ENCODE results near the gene ATRNL1.

ATRNL1 gene

DNA sequence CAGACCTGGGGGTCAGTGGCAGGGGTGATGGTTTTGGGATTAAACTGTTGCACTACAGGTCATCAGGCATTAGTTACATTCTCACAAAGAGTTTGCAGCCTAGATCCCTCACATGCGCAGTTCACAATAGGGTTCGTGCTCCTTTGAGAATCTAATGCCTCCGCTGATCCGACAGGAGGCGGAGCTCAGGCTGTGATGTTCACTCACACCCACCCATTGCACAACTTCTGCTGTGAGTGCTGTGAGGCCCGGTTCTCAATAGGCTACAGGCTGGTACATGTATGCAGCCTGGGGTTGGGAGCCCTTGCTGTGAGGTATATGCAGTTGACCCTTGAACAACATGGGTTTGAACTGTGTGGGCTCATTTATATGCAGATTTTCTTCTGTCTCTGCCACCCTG is 763.4 kb downstream of the ATRNL1 start:
- no peak for DNase-seq

DNA sequence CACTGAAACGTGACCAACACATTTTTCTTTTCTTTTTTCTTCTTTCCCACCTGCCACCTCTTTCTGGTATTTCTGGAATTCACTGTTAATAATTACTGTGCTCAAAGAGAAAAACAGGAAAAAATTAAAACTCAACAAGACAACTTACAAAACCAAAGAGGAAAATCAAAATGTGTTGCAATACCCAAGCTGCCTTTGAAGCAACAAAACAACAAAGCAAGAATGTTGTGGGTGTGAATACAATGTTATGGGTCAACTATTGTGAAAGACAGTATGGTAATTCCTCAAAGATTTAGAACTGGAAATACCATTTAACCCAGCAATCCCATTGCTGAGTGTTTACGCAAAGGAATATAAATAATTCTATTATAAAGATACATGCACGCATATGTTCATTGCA is 764.7 kb downstream of the ATRNL1 start:
- DNase-seq, result peak; percentile 73

DNA sequence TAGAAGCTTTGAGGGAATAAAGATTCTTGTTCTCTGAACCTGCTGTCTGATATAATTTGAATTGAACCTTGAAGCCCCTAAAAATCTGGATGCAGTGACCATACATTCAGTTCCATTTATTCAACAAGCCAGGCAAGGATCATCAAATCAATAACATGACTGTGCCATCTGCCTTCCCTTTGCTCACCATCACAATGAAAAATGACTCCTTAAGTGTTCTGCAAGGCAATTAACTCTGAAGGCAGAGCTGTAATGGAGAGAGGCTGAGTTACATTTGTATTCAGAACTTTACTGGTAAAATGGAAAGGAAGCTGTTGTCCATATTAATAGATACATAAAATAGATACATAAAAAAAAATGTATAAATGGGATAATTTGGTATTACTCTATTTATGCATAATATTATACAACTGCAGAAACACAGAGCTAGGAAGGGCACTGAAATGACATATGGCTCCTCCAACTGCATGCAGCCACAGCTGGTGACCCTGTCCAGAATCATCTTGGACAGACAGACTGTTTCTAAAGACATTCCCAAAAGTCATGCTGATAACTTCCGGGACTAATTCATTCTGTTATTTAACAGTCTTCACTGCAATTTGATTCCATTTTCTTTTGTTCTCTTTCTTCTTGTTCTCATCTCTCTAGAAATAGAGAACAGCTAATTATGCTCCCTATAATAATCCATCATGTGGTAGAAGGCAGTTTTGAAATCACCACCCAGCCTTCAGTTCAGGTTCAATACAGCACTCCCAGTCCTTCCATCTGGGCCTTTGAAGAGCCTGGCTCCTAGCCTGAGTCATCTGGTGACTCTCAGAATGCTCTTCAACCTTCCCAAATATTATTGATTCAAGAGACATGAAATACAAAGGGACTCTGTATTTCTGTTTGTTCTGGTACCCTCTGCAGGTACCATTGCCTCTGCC is 767.3 kb downstream of the ATRNL1 start:
- no peak for DNase-seq

DNA sequence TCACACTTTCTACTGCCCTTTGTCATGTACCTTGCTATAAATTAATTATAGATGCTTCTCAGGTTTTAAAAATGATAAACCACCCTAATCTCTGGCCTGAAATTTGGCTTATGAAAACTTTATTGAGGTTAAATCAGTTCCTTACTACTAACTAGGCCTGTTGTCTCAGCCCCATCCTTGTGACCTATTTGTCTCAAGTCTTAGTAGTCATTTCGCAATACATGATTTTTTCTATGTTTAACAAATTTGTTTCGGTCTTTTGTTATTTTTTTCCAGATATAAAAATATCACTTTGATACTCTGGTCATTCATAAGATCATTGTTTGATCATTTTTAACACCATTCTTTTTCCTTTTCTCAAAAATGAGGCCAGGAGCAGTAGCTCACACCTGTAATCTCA is 768.3 kb downstream of the ATRNL1 start:
- no peak for DNase-seq

DNA sequence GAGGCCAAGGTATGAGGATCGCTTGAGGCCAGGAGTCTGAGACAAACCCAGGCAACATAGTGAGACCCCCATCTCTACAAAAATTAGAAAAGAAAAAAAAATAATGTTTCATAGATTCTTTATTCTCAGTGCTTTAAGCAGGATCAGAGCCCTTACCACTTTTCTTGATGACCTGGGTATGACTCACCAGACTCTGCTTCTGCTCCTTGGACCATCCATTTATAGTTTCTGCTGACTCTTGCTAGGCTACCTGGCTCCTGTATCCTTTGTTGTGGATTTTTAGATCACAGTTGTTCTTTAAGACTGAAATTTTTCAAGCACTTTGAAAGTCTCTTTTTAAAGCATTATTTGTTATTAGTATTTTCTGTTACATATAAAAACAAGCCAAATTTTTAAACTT is 768.7 kb downstream of the ATRNL1 start:
- peak; percentile 61 for DNase-seq

DNA sequence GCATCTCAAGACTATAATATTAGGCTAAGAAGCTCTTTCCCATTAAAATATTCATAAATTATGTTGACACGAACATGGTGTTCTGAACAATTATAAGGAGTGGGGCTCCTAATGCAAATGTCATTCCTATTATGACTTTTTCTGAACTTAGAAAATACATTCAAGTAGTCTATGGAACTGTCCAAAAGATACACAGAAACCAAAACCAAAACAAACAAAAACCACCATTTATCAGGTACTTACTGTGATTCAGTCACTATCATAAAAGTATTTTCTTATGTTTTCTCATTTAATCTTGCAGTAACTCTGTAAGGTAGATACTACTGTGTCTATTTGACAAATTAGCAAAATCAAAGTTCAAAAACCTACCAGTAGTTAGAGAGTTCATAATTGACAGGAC is 773.0 kb downstream of the ATRNL1 start:
- no peak for DNase-seq

DNA sequence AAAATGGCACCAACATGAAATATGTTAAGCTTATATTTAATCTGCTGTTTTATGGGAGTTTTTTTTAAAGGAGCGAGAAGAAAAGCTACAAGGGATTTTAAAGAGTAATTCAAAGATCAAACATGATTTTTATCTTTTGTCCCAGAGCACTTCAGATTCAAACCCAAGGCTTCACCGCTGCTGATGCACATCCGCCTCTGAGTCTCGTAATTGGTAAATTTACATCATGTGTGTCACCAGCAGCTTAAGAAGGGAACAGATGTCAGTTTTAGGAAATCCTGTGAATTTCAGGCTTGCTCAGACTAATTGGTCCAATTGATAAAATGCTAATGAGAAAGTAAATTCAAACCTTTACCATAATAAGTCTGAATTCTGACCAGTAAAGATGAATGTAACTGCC is 773.5 kb downstream of the ATRNL1 start:
- DNase-seq, result no peak

DNA sequence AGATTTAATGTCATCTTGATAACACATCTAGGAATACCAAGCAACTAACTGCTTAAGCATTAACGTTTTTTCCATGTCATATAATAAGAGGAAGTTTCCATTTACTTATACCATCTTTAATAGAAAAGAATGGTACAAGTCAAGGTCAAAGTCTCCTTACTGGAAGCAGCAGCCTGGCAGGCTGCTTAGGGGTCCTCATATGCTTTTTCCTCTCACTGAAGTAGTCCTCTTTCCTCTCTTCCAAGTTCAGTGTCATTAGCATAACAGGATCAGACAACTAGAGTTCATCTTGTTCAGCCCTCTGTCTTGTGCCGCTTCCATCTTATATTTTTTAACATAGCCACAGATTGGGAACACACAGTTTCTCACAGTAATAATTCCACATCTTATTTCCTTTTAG is 774.1 kb downstream of the ATRNL1 start:
- no peak for DNase-seq

DNA sequence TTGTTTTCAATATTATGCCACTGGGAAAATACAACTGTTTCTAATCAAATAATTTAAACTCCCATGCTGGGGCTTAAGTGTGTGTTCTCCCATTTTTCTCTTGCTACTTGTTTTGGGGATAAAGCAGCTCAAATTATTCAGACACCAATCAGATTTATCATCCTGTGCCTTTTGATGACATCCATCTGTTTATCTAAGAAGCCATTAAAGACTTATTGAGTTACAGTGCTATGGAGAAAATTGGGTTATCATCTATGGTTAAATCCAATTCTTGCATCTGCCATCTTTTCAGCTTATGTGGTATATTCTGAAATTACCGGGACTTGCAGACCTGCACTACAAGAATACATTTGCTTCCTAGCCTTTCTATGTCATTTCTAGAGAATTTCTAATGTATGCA is 778.7 kb downstream of the ATRNL1 start:
- no peak for DNase-seq

DNA sequence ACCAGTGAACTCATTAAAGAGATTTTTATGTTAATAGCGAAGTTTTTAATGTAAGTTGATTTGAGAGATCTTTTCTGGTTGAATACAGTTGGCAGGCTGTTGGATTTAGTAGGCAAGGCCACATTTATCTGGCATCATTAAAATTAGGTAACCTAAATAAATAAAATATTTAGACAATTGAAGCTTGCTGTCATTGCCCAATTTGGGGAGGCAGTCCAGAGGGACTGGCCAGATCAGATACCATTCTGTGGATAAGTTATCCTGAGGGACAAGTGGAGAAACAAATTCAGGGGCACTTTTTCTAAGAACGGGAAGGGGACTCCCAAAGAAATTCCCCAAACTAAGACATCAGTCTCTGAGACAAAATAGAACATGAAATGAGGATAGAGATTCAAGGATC is 782.0 kb downstream of the ATRNL1 start:
- DNase-seq, result no peak

DNA sequence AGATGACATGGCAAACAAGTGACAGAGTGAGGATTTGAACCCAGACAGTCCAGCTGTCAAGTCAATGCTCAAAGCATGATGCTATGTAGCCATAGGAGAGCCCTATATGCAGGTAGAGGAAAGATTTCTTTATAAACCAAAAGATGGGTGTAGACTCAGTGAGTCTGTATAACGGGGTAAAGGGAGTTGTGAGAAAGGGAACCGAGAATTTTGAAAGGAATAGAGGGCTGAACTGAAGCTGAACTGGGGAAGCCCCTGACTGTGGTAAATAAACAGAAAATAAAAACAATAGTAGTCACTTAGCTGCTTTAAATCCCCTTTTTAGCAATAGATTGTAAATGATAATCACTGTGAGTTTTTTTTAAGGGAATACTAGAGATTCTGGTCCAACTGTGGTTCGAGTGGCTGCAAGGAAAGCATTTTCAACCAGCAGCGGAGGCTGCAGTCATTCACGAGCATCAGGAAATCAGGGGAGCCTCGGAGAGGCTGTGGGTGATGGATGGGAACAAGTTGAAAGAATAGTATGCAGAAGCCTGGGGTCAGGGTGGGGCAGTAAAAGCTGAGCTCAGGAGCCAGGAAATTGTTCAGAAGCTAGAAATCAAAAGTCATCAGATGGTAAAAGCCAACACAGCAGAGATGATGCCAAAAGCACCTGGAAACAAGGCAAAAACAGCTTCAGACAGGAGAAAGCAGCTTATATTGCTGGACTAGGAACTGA is 786.4 kb downstream of the ATRNL1 start:
- no peak for DNase-seq

DNA sequence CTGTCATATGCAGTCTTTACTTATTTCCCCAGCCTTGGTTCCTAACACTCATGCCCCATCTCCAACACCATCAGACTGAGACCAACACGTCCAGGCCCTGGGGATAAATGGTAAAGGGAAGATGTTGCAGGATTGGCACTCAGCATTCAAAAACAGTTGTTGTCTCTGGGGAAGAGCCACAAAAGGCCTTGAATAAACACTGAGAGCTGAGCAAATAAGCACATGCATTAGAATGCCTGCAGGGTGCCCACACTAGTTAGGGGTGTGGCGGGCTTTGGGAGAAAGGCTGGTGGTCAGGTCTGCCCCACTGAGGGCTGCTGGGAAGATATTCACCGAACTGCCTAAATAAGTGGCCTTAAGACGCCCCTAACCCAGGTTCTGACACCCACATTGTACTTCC is 788.9 kb downstream of the ATRNL1 start:
- DNase-seq, result no peak

DNA sequence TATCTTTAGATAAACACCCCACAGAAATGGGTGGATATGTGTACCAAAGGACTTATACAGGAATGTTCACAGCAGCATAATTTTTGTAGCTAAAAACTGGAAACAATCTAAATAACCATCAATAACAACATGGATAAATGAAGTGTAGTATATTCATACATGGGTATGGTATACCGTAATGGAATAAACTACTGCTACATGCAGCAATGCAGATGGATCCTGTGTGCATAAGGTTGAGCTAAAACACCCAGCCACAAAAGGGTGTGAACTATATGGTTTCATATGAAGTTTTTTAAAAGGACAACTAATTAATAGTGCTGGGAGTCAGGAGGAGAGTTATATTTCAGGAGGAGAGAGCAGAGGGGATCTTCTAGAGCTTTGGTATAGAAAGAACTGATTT is 790.2 kb downstream of the ATRNL1 start:
- no peak for DNase-seq

DNA sequence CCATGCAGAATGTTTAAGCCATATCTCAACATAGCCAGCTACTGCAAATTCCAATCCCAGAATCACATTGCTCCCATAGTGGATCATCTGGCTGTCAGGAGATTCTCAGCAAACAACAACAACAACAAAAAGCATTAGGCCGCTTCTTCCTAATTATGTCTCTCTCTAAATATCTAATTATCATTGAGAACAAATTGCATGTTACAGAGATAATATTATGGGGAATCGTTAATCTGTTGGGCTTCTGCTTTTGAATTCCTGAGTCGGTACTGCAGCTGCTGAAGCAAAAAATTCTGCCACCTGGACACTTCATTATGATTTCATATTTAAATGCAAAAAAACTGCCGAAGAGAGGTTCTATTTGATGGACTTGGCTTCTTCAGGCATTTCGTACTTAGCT is 791.2 kb downstream of the ATRNL1 start:
- DNase-seq, result no peak

DNA sequence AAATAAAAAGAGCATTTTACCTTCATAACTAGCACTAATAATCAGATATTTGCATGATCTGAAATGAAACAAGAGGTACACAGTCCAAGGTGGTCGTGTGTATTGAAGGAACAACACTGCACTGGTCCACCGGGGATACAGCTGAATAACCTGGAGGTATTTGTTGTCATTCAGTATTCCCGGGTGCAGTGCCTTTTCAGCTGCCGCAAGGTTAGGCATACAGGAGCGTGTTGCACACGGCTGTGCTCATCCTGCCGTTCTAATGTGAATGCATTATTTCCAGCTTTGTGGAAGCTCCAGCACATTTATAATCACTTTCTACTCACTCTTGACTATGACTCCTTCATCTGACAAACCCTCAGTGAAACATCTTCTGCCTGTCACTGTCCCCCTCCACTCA is 802.0 kb downstream of the ATRNL1 start:
- no peak for DNase-seq

DNA sequence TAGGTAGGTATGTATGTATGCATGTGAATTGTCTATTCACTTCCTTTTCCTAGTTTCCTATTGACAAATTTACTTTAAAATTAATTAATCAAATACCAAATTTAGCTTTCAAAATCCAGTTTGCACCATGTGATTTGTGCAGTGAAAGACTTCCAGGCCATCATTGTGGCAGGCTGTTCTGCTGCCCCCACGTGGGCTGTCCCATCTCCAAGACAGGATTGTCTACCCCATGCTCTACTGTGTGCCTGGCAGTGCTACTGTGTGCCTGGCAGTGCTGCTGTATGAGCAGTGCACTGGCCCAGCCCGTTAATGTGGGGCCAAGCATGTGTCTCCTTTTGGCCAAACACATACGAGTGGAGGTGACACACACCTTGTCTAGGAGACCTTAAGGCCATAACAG is 805.1 kb downstream of the ATRNL1 start:
- no peak for DNase-seq

DNA sequence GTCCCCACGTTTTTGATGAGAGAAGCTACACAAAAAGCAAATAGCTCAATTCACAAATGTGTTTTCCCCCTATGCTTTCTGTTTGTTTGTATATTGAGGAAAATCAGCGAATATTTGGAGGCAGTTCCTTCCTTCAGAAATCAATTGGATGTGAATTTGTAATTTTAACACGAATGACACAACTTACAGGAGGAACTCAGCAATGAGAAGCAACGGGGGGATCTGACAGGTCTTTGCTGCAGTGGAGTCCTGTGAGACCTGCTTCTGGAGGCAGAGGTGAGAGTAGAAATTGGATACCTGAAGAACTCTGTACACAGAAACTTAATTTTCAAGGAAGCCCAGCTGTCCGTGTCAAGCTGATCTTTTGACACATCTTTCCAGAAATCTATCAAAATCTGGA is 809.4 kb downstream of the ATRNL1 start:
- no peak for DNase-seq

DNA sequence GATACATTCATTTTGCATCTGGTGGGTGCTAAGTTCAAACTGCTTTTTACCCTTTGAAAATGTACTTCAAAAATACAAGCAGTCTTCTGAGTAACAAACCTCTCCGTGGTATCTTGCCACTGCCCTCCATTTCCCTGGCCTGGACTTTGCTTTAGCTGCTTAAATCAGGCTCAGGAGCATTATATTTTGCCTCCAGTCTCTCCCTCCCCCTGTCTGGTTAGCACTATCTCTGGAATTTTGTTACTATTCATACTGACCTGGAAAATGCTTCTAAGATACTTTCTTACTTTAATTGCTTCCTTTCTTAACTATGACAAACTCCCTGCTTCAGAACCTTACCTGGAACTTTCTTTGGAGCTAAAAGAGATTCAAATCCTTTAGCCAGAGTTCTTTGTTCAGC is 810.0 kb downstream of the ATRNL1 start:
- DNase-seq, result no peak

DNA sequence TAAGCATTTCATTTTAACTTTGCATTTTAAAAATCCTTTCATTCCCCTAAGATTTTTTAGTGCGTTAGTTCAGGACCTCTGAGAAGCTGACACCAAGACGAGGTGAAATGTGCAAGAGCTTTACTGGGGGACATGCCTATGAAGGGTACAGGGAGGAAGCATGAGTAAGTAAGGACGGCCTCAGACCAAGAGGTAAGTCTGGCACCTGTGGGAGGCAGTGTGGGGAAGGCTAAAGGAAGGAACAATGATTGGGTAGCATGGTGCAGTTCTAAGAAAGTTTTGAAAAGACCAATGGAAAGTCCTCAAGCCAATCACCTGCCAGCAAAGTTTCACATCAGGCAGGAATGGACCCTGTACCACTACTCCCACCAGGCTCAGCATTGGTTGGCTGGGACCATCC is 810.7 kb downstream of the ATRNL1 start:
- no peak for DNase-seq

DNA sequence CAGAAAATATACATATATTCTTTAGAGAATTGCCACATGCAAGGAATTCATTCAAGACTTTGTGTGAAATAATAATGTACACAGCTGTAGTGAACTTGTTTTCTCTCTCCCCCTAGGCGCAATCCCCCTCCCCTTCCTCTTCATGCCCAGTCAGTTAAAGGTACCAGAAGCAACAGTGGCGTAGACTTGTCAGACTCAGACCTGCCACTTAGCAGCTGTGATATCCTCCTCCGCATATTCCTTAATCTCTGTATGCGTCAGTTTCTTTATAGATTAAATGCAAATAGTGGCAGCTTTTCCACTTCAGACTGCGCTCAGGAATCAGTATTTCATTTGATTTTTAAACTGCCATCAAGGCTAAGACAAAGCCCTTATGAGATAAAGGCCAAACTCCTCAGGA is 815.9 kb downstream of the ATRNL1 start:
- DNase-seq, result no peak

DNA sequence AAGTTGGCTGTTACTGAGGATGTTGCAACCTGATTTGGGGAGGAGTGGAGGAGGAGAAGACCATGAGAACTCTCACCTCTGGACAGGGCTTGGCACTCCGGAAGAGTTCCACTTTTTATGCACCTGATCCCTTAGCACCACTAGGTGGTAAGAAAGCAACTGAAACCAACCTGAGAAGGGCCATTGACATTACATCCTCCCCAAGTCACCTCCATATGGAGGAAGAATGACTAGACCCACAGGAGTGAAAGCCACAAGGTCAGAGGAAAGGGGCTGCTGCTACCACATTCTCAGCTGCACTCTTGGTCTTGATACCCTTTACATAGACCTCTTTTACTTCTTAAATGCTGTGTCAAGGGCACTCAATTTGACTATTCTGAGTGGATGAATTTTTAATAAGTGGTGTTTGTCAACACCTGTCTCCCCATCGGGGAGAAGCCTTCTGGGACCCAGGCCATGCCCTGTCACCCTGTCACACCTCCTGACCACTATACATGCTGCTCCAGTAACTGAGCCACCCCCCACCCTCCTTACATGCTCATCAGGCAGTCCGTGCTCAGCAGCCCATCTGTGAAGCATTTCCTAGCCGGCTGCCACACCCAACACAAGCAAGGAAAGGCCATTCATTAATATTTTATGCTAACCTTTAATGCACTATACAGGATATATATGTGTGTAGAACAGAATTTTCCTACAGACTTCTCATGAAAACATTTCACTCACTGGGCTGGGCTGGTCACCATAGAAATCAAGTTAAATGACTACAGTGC is 817.0 kb downstream of the ATRNL1 start:
- DNase-seq, result no peak

DNA sequence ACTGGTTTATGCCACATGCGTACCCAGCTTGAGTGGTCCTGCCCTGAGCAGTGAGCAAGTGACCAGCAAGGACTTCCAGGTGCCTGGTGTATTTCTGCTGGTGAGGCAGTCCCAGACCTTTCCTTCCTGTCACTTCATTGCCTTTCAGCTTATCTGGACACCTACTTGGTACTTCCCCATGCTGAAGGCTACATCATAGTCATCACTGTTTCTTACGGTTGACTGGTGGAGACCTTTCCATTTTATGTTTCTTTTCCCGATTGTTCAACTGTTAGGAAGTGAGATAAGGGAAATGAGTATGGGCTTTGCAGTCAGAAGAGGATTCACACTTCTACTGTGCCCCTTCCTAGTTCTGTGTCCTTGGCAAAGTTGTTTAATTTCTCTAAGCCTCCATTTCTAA is 821.3 kb downstream of the ATRNL1 start:
- no peak for DNase-seq

DNA sequence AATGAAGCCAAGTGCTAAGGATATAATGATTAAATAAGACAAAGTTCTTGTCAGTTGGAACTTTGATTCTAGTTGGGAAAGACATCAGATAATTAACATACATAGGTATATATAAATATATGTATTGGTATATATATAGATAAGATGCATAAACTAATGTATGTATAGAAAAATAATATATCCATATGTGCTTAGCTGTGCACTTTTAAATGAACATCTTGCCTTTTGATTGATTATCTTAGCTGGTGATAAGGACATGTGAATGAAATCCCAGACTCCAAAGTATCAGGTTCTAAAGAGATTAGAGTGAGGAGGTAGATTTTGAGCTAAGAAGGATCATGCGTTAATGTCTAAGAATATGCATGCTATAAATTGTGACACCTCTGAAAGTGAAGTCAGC is 822.3 kb downstream of the ATRNL1 start:
- DNase-seq, result no peak

DNA sequence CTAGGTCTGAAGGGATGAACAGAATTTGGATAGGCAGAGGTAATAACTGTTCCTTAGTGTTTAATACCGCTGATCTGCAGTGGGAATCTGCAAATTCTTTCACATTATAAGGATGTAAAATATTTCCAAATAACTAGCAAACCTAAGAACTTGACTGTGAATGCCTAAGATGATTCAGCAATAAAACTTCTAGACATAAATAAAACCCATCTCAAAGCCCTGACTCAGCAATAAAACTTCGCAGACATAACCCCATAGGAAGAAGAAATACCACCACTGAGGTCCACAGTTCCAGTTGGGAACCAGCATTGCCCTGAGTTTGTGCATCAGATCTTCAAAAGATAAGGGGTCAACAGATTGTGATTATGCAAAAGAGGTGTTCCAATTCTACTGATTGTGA is 825.6 kb downstream of the ATRNL1 start:
- DNase-seq, result peak; percentile 9

Data from kidney glomerular epithelial cell (primary cell).